Astrocyte of the cerebellum (primary cell): ENCODE measurements around the gene RDH5.

ENCODE experiments used
- DNase-seq: peaks from one replicate; pipeline ENCODE4 v3.0.0-alpha.2; 2011; ENCODE audit warnings: low read depth
- H3K4me3 ChIP-seq: 2 replicates; pipeline ENCODE4 v1.5.1; 2011; ENCODE audit warnings: mild to moderate bottlenecking, low read depth, low read length, moderate library complexity
- in situ Hi-C: cut with HindIII; loops from 2 replicates; pipeline ENCODE4 v1.10.0; 2017; ENCODE audit warnings: low sequenced_read_pairs
- TF ChIP-seq, protein P1 (sequence below): IDR thresholded peaks from 2 replicates; pipeline ENCODE4 v1.5.1; 2012; ENCODE audit warnings: low read length, low read depth, moderate library complexity, mild to moderate bottlenecking; ENCODE audit errors: missing control alignments

The RDH5 gene

DNA sequence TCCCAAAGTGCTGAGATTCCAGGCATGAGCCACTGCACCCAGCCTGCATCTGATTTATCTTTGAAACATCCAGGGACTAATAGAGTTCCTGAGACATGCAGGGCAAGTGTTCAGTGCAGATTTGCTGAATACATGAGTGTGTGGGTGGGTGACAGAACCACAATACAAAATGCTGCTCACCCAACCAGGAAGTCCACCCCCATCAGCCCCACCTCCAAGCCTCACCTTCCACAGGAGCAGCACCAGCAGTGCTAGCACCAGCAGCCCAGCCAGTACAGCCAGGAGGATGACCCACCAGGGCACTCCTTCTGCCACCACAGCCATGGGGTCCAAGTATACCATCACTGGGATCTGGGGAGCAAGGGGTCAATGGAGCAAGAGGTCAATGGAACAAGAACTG is 32.4 kb upstream of the RDH5 start:
- TF ChIP-seq, protein P1, sequence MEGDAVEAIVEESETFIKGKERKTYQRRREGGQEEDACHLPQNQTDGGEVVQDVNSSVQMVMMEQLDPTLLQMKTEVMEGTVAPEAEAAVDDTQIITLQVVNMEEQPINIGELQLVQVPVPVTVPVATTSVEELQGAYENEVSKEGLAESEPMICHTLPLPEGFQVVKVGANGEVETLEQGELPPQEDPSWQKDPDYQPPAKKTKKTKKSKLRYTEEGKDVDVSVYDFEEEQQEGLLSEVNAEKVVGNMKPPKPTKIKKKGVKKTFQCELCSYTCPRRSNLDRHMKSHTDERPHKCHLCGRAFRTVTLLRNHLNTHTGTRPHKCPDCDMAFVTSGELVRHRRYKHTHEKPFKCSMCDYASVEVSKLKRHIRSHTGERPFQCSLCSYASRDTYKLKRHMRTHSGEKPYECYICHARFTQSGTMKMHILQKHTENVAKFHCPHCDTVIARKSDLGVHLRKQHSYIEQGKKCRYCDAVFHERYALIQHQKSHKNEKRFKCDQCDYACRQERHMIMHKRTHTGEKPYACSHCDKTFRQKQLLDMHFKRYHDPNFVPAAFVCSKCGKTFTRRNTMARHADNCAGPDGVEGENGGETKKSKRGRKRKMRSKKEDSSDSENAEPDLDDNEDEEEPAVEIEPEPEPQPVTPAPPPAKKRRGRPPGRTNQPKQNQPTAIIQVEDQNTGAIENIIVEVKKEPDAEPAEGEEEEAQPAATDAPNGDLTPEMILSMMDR, result no peak
- in situ Hi-C loops, result no loop called here
- DNase-seq, result no peak
- H3K4me3 ChIP-seq, result no peak overlapping the region

DNA sequence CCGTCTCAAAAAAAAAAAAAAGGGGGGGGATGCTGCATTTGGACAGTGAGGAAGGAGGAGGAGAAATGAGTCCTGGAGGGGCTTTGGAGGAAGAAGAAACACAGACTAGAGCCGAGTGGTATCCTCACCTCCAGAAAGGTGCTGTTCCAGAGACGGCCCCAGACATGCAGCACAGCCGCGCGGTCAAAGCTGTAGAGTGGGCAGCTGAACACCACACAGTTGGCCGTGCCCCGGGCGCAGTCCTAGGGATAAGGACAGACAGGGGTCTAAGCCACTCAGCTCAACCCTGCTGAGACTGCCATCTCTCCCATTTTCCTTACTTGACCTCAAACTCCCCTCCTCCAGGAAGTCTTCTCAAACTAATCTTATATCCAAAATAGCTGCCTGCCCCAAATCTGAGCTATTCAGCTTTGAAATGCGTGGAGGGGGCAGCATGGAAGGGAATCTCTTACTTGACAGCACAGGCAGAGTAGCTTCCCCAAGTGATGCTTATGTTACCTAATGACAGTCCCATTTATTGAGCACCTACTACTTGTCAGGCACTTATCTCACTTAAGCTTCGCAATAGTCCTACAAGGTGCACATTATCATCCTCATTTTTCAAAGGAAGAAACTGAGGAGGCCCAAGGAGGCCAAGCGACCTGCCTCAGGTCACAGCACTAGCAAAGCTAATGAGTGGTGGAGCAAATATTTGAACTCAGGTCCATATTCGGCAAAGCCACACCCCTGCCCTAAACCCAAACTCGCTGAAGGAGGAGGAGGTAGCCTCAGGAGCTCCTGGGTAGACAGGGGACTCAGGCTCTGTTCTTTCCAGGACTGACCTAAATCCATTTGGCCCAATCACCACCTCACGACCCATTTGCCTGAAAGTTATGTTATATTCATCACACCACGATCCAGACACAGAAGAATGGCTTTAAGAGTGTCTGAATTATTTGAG is 31.2 kb upstream of the RDH5 start:
- in situ Hi-C loops, result no loop called here

DNA sequence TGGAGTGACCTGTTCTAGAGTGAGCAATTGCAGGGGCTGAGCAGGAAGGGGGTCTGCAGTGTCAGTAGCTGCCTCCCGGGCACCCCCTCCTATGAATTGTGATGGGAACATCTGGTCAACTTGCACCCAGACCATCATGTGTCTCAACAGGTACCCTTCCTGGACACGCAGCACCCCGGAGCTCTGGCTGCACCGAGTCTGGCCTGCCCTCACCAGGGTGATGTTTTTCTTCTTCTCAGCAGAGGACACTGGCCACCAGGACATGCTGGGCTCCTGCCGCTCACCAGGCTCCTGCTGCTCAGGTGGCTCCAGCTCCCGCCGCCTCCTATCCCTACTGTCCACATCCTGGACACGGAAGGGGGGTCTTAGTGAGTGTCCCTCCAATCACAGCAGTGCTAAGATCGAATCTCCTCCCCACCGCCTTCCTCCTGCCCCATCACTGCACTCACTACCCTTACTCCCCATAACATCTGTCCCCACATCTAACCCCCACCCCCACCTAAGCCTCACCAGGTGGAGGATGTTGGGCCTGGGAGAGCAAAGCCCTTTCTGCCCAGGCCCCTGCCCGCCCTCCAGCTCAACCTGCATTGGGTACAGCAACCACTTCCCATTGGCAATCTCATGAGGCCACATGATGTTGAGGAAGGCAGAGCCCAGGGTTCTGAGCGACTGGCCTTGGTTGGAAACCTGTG is 27.4 kb upstream of the RDH5 start:
- in situ Hi-C loops, result no loop called here
- no peak overlapping the region for H3K4me3 ChIP-seq
- TF ChIP-seq, protein P1, result no peak
- no peak for DNase-seq

More for the DNA sequence above, 31.2 kb upstream of the RDH5 start:
- no peak for DNase-seq
- TF ChIP-seq, protein P1, result no peak
- no peak overlapping the region for H3K4me3 ChIP-seq

DNA sequence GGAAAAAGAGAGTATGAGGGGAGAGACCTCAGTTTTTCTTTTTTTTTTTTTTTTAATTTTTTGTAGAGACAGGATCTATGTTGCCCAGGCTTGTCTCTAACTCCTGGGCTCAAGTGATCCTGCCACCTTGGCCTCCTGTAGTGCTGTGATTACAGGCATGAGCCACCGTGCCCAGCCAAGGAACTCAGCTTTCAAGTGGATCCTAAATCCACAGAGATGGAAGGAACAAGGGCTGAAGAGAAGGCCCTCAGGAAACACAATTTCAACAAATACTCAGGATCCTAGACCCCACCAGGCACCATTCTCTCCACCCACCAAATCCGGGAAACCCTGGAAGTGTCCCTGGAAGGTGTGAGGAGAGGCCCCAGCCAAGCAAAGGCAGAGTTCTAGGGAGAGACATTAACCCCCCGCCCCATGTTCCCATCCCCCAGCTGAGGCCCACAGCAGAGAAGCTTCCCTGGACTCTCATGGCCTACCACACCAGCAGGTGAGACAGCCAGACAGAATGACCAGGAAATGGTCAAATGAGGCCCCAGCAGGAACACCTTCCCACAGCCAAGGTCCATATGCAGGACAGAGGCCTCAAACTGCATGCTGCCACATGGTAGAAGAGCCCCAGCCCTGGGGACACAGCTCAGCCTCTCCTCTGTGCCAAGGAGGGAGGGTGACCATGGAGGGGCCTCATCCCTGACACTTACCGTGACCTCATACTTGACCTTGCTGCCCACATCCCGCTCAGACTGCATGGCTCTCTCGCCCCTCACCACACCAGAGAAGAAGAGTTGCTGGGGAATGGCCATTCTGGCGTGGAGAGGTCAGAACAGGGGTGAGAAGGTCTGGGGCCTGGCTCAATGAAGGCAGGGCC is 26.6 kb upstream of the RDH5 start:
- TF ChIP-seq, protein P1, result no peak
- DNase-seq, result no peak
- H3K4me3 ChIP-seq, result no peak overlapping the region
- in situ Hi-C loops, result no loop called here

DNA sequence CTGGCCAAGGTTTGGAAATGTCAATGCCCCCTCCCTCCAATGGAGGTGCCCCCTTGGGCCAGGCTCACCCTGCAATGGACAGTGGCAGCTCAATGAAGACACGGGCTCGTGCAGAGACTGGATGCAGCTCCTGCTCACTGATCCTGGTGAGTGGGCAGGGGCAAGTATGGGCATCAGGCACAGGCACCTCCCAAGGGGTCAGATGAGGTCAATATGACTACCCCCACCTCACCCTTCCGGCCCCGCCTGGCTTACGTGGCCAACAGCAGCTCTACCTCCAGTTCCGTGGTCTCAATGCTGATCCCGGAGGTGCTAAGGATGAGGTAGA is 26.0 kb upstream of the RDH5 start:
- no peak for DNase-seq
- in situ Hi-C loops, result no loop called here
- TF ChIP-seq, protein P1, result no peak
- no peak overlapping the region for H3K4me3 ChIP-seq

DNA sequence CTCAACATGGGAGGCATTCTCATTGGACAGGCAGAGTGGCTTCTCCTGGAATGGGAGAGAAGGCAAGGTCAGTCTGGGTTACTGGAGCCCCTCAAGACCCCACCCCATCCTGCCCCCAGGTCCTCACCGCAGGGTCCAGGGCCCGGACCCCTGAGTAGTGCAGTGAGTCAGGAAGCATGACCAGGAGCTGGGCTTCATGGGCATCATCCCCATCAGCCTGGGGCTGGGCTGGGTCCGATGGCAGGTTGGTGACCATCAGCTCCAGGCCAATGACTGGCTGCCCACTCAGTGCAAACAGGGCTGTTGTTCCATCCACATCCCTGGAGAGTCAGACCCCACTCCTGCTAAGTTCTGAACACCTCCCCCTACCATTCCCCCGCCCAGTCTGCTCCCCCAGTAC is 25.5 kb upstream of the RDH5 start:
- no peak for DNase-seq
- no peak overlapping the region for H3K4me3 ChIP-seq
- in situ Hi-C loops, result no loop called here
- TF ChIP-seq, protein P1, result no peak
